ENCODE results near the gene SORCS3. TPM values are rescaled to one million over a fixed set of nuclear protein-coding genes. Genes with fewer than 3 reads are reported as not detected.

SORCS3 gene
- total RNA-seq, 1 donor from 2014 or later: 1.00 TPM

GRCh38 chr10:105274556-105275070, 633.5 kb downstream of the SORCS3 start:
- no peaks in the 10 kb centered on the region for H3K36me3 Mint-ChIP-seq (ENCODE audit: low read depth, unreplicated experiment)
- H3K4me1 Mint-ChIP-seq (ENCODE audit: low read depth, unreplicated experiment): no peaks in the 10 kb centered on the region
- H3K4me3 Mint-ChIP-seq (ENCODE audit: unreplicated experiment): no peak overlapping the region
- Histone ChIP-seq H3K4me3 (ENCODE audit: insufficient read depth, low read depth, low read length) (no peak overlapping the region), H3K79me2 (ENCODE audit: insufficient read depth, low read length) (no peaks in the 10 kb centered on the region), H3K4me1 (ENCODE audit: insufficient read depth, low read length) (no peaks in the 10 kb centered on the region), H3K9me3 (ENCODE audit: insufficient read depth, low read depth, low read length) (no peaks in the 10 kb centered on the region), H2AFZ (ENCODE audit: low read depth, low read length) (no peak overlapping the region), H3K9ac (ENCODE audit: low read length) (no peak overlapping the region), H3K27me3 (ENCODE audit: insufficient read depth, low read length) (no peaks in the 10 kb centered on the region), H4K20me1 (ENCODE audit: insufficient read depth, low read length) (no peaks in the 10 kb centered on the region), H3K4me2 (ENCODE audit: low read length) (no peak overlapping the region), H3K27ac (ENCODE audit: low read depth, low read length) (no peak overlapping the region), H3K36me3 (ENCODE audit: insufficient read depth, low read length) (no peaks in the 10 kb centered on the region)
- DNase-seq (ENCODE audit: low read depth) (no peak), FAIRE-seq (no peak)
- no peak for TF ChIP-seq CTCF (IDR thresholded peaks at IDR 0.05; ENCODE audit: insufficient read depth, low read depth, low read length)
- no peak overlapping the region for H3K27ac Mint-ChIP-seq (ENCODE audit: unreplicated experiment)
- no peaks in the 10 kb centered on the region for H3K9me3 Mint-ChIP-seq (ENCODE audit: unreplicated experiment)
- peaks cover 8% of the 10 kb centered on the region for H3K27me3 Mint-ChIP-seq (ENCODE audit: low read depth, unreplicated experiment)

- no peaks in the 10 kb centered on the region for H3K27me3 ChIP-seq (ENCODE audit: insufficient read depth, low read length)
- Mint-ChIP-seq H3K27me3 (ENCODE audit: low read depth, unreplicated experiment) (peaks cover 6% of the 10 kb centered on the region), H3K9me3 (ENCODE audit: unreplicated experiment) (peaks cover 3% of the 10 kb centered on the region), H3K4me1 (ENCODE audit: low read depth, unreplicated experiment) (no peaks in the 10 kb centered on the region), H3K36me3 (ENCODE audit: low read depth, unreplicated experiment) (no peaks in the 10 kb centered on the region), H3K4me3 (ENCODE audit: unreplicated experiment) (no peak overlapping the region), H3K27ac (ENCODE audit: unreplicated experiment) (no peak overlapping the region)
- FAIRE-seq (no peak), DNase-seq (ENCODE audit: low read depth) (no peak)
- H3K79me2 ChIP-seq (ENCODE audit: insufficient read depth, low read length): no peaks in the 10 kb centered on the region
- no peak overlapping the region for H3K4me3 ChIP-seq (ENCODE audit: insufficient read depth, low read depth, low read length)
- H3K4me2 ChIP-seq (ENCODE audit: low read length): no peak overlapping the region
- no peak overlapping the region for H3K27ac ChIP-seq (ENCODE audit: low read depth, low read length)
- TF ChIP-seq EZH2 (IDR thresholded peaks at IDR 0.05; ENCODE audit: insufficient read depth, low read length) (no peak), CTCF (IDR thresholded peaks at IDR 0.05; ENCODE audit: insufficient read depth, low read depth, low read length) (no peak)
- H3K9ac ChIP-seq (ENCODE audit: low read length): no peak overlapping the region
- H3K36me3 ChIP-seq (ENCODE audit: insufficient read depth, low read length): no peaks in the 10 kb centered on the region
- H3K4me1 ChIP-seq (ENCODE audit: insufficient read depth, low read length): no peaks in the 10 kb centered on the region
- no peak overlapping the region for H2AFZ ChIP-seq (ENCODE audit: low read depth, low read length)
- H4K20me1 ChIP-seq (ENCODE audit: insufficient read depth, low read length): no peaks in the 10 kb centered on the region
- H3K9me3 ChIP-seq (ENCODE audit: insufficient read depth, low read depth, low read length): no peaks in the 10 kb centered on the region
Observed at GRCh38 chr10:105278439-105278838, 637.3 kb downstream of the SORCS3 start.

- H3K4me1 Mint-ChIP-seq (ENCODE audit: low read depth, unreplicated experiment): no peaks in the 10 kb centered on the region
- no peaks in the 10 kb centered on the region for H3K36me3 ChIP-seq (ENCODE audit: insufficient read depth, low read length)
- no peak for DNase-seq (ENCODE audit: low read depth)
Observed at GRCh38 chr10:105279101-105279500, 638.0 kb downstream of the SORCS3 start.

More at GRCh38 chr10:105279101-105279500, 638.0 kb downstream of the SORCS3 start:
- no peaks in the 10 kb centered on the region for H4K20me1 ChIP-seq (ENCODE audit: insufficient read depth, low read length)
- H3K9ac ChIP-seq (ENCODE audit: low read length): no peak overlapping the region
- peaks cover 3% of the 10 kb centered on the region for H3K9me3 Mint-ChIP-seq (ENCODE audit: unreplicated experiment)
- no peak overlapping the region for H2AFZ ChIP-seq (ENCODE audit: low read depth, low read length)
- H3K4me3 Mint-ChIP-seq (ENCODE audit: unreplicated experiment): no peak overlapping the region
- H3K27me3 ChIP-seq (ENCODE audit: insufficient read depth, low read length): no peaks in the 10 kb centered on the region
- no peak for FAIRE-seq
- H3K4me1 ChIP-seq (ENCODE audit: insufficient read depth, low read length): no peaks in the 10 kb centered on the region
- H3K36me3 Mint-ChIP-seq (ENCODE audit: low read depth, unreplicated experiment): no peaks in the 10 kb centered on the region
- TF ChIP-seq CTCF (IDR thresholded peaks at IDR 0.05; ENCODE audit: insufficient read depth, low read depth, low read length) (no peak), EZH2 (IDR thresholded peaks at IDR 0.05; ENCODE audit: insufficient read depth, low read length) (no peak)
- no peak overlapping the region for H3K27ac ChIP-seq (ENCODE audit: low read depth, low read length)
- no peak overlapping the region for H3K4me3 ChIP-seq (ENCODE audit: insufficient read depth, low read depth, low read length)
- H3K79me2 ChIP-seq (ENCODE audit: insufficient read depth, low read length): no peaks in the 10 kb centered on the region
- H3K9me3 ChIP-seq (ENCODE audit: insufficient read depth, low read depth, low read length): no peaks in the 10 kb centered on the region
- no peak overlapping the region for H3K27ac Mint-ChIP-seq (ENCODE audit: unreplicated experiment)
- H3K27me3 Mint-ChIP-seq (ENCODE audit: low read depth, unreplicated experiment): peaks cover 6% of the 10 kb centered on the region
- H3K4me2 ChIP-seq (ENCODE audit: low read length): no peak overlapping the region
